GM23248 (cell line): ENCODE data around the gene CDH7. TPM values are rescaled to one million over a fixed set of nuclear protein-coding genes. Genes with fewer than 3 reads are reported as not detected.

ENCODE experiments used
- DNase-seq: peaks from one replicate; pipeline ENCODE4 v3.0.0-alpha.2; 2015
- H2AFZ ChIP-seq: fragments of 200-600 bp; sonication (generic); 2 replicates; pipeline ENCODE4 v1.6.1; 2016; ENCODE audit warnings: antibody characterized with exemption
- H3F3A ChIP-seq: fragments of 200-600 bp; sonication (generic); 2 replicates; pipeline ENCODE4 v1.6.1; 2016; ENCODE audit warnings: mild to moderate bottlenecking, antibody characterized with exemption, mixed run types; ENCODE audit not compliant: insufficient read depth
- H3K27ac ChIP-seq: fragments of 200-600 bp; sonication (generic); 2 replicates; pipeline ENCODE4 v1.5.1; 2016; ENCODE audit warnings: mild to moderate bottlenecking
- H3K27me3 ChIP-seq: fragments of 200-600 bp; sonication (generic); replicated peaks from 2 replicates; pipeline ENCODE4 v1.6.1; 2016; ENCODE audit warnings: mild to moderate bottlenecking; ENCODE audit not compliant: insufficient read depth
- H3K36me3 ChIP-seq: fragments of 200-600 bp; sonication (generic); 2 replicates; pipeline ENCODE4 v1.6.1; 2016; ENCODE audit warnings: low read depth, mild to moderate bottlenecking
- H3K4me1 ChIP-seq: fragments of 200-600 bp; sonication (generic); 2 replicates; pipeline ENCODE4 v1.6.1; 2016; ENCODE audit warnings: mild to moderate bottlenecking; ENCODE audit not compliant: insufficient read depth
- H3K4me2 ChIP-seq: fragments of 200-600 bp; sonication (generic); one replicate; pipeline ENCODE4 v1.6.1; 2016; ENCODE audit warnings: mild to moderate bottlenecking; ENCODE audit not compliant: unreplicated experiment
- H3K4me3 ChIP-seq: fragments of 200-600 bp; sonication (generic); 2 replicates; pipeline ENCODE4 v1.5.1; 2016; ENCODE audit warnings: mild to moderate bottlenecking
- H3K79me2 ChIP-seq: fragments of 200-600 bp; sonication (generic); 2 replicates; pipeline ENCODE4 v1.6.1; 2016; ENCODE audit warnings: mild to moderate bottlenecking; ENCODE audit not compliant: insufficient read depth
- H3K9ac ChIP-seq: fragments of 200-600 bp; sonication (generic); 2 replicates; pipeline ENCODE4 v1.6.1; 2016; ENCODE audit warnings: mild to moderate bottlenecking
- H3K9me2 ChIP-seq: fragments of 200-600 bp; sonication (generic); 2 replicates; pipeline ENCODE4 v1.6.1; 2016; ENCODE audit warnings: mixed run types, mild to moderate bottlenecking, moderate library complexity; ENCODE audit not compliant: insufficient read depth
- H3K9me3 ChIP-seq: fragments of 200-600 bp; sonication (generic); one replicate; pipeline ENCODE4 v1.6.1; 2017; ENCODE audit warnings: low read depth
- H4K20me1 ChIP-seq: fragments of 200-600 bp; sonication (generic); 2 replicates; pipeline ENCODE4 v1.6.0; 2016; ENCODE audit not compliant: insufficient read depth
- EZH2 ChIP-seq: fragments of 200-600 bp; sonication (generic); IDR thresholded peaks from 2 replicates; pipeline ENCODE4 v1.6.1; 2018; ENCODE audit warnings: antibody characterized with exemption, mild to moderate bottlenecking; ENCODE audit not compliant: insufficient read depth, poor library complexity, severe bottlenecking
- EZH2phosphoT487 ChIP-seq: fragments of 200-600 bp; sonication (generic); IDR thresholded peaks from 2 replicates; pipeline ENCODE4 v1.6.1; 2018; ENCODE audit warnings: antibody characterized with exemption, moderate library complexity, mild to moderate bottlenecking, low read depth; ENCODE audit not compliant: insufficient read depth
- WGBS, 2 experiments: methylation state at CpG; one replicate each; pipeline ENCODE4 v1.1.6; 2015 to 2017; ENCODE audit warnings: low lambda C conversion rate in 2 of 2, low coverage in 1 of 2; ENCODE audit errors: missing lambda C conversion rate in 2 of 2; 5-methylcytosine and 5-hydroxymethylcytosine counted together
- in situ Hi-C: fragments of 300-500 bp; cut with MboI; formaldehyde crosslinking; loops from 2 replicates; pipeline ENCODE4 v1.15.0; 2020
- polyA plus RNA-seq: library from polyadenylated mRNA; unstranded; fragments of >200 nt; fragmentation: Nextera tagmentation; extraction: Ambion mirVana; gene quantifications from 2 replicates; pipeline ENCODE4 v1.2.1, GENCODE V29; 2016
- total RNA-seq: library from RNA; depleted of rRNA; stranded (reverse); fragments of >200 nt; shearing (Covaris generic); gene quantifications from 2 replicates; pipeline ENCODE4 v1.2.3, GENCODE V29; 2014

Gene CDH7
- total and polyA plus RNA-seq, 2 experiments from 2014 or later: not detected

- Histone ChIP-seq H3K9ac (no peak overlapping the region), H3K79me2 (no peaks in the 10 kb centered on the region), H2AFZ (no peak overlapping the region), H3K9me3 (no peaks in the 10 kb centered on the region), H3F3A (no peaks in the 10 kb centered on the region), H3K9me2 (no peaks in the 10 kb centered on the region), H3K36me3 (no peaks in the 10 kb centered on the region), H4K20me1 (no peaks in the 10 kb centered on the region), H3K4me1 (no peaks in the 10 kb centered on the region), H3K27ac (no peak overlapping the region), H3K4me2 (no peak overlapping the region), H3K27me3 (no peaks in the 10 kb centered on the region), H3K4me3 (no peak overlapping the region)
- DNase-seq: no peak
- 18 to 30% methylated on average over 3 of the region's 3 CpGs for WGBS, 2 experiments
- in situ Hi-C loops: no loop called here
- TF ChIP-seq EZH2 (no peak), EZH2phosphoT487 (no peak)
These were observed 101.5 kb downstream of the CDH7 start for GRCh38 chr18:65852273-65852672.

GRCh38 chr18:65859075-65859474, 108.3 kb downstream of the CDH7 start:
- Histone ChIP-seq H3K4me3 (no peak overlapping the region), H3K9me2 (no peaks in the 10 kb centered on the region), H3K27me3 (no peaks in the 10 kb centered on the region), H3F3A (no peaks in the 10 kb centered on the region), H3K27ac (no peak overlapping the region), H3K4me1 (no peaks in the 10 kb centered on the region), H3K9me3 (peaks cover 4% of the 10 kb centered on the region), H2AFZ (no peak overlapping the region), H3K79me2 (no peaks in the 10 kb centered on the region), H4K20me1 (no peaks in the 10 kb centered on the region), H3K36me3 (no peaks in the 10 kb centered on the region), H3K9ac (no peak overlapping the region), H3K4me2 (no peak overlapping the region)
- WGBS, 2 experiments: 10 to 19% methylated on average over 3 of the region's 3 CpGs
- DNase-seq: no peak
- in situ Hi-C loops: no loop called here
- no peak for TF ChIP-seq EZH2phosphoT487
- no peak for TF ChIP-seq EZH2

GRCh38 chr18:65869527-65869926, 118.7 kb downstream of the CDH7 start:
- H3K9me3 ChIP-seq: no peaks in the 10 kb centered on the region
- no peak overlapping the region for H3K27ac ChIP-seq
- H3K9ac ChIP-seq: no peak overlapping the region
- WGBS, 2 experiments: 0% methylated on average over 2 to 3 of the region's 3 CpGs
- H4K20me1 ChIP-seq: no peaks in the 10 kb centered on the region
- H2AFZ ChIP-seq: no peak overlapping the region
- TF ChIP-seq EZH2: no peak
- no peak for TF ChIP-seq EZH2phosphoT487
- no peaks in the 10 kb centered on the region for H3K9me2 ChIP-seq
- H3K4me1 ChIP-seq: no peaks in the 10 kb centered on the region
- H3F3A ChIP-seq: no peaks in the 10 kb centered on the region
- no peak overlapping the region for H3K4me3 ChIP-seq
- H3K27me3 ChIP-seq: no peaks in the 10 kb centered on the region
- in situ Hi-C loops: no loop called here
- H3K36me3 ChIP-seq: no peaks in the 10 kb centered on the region
- no peaks in the 10 kb centered on the region for H3K79me2 ChIP-seq
- no peak overlapping the region for H3K4me2 ChIP-seq
- no peak for DNase-seq

- Histone ChIP-seq H3K36me3 (no peaks in the 10 kb centered on the region), H3K27me3 (no peaks in the 10 kb centered on the region), H3K79me2 (no peaks in the 10 kb centered on the region), H3K27ac (no peak overlapping the region), H3K4me3 (no peak overlapping the region), H3K4me1 (no peaks in the 10 kb centered on the region), H3K4me2 (no peak overlapping the region), H3K9me3 (no peaks in the 10 kb centered on the region), H3F3A (no peaks in the 10 kb centered on the region), H3K9me2 (no peaks in the 10 kb centered on the region), H4K20me1 (no peaks in the 10 kb centered on the region), H3K9ac (no peak overlapping the region), H2AFZ (no peak overlapping the region)
- DNase-seq: no peak
- in situ Hi-C loops: no loop called here
- TF ChIP-seq EZH2 (no peak), EZH2phosphoT487 (no peak)
- 10 to 15% methylated on average over 3 of the region's 3 CpGs for WGBS, 2 experiments
These were observed 125.5 kb downstream of the CDH7 start for GRCh38 chr18:65876310-65876709.

- H3K9me2 ChIP-seq: no peaks in the 10 kb centered on the region
- H3F3A ChIP-seq: no peaks in the 10 kb centered on the region
- no peak for DNase-seq
- no peak overlapping the region for H3K4me3 ChIP-seq
- H3K4me2 ChIP-seq: no peak overlapping the region
- in situ Hi-C loops: no loop called here
- no peak overlapping the region for H2AFZ ChIP-seq
- no peak for TF ChIP-seq EZH2
- no peak for TF ChIP-seq EZH2phosphoT487
- peaks cover 3% of the 10 kb centered on the region for H3K9me3 ChIP-seq
- no peak overlapping the region for H3K27ac ChIP-seq
- no peaks in the 10 kb centered on the region for H3K27me3 ChIP-seq
- H3K79me2 ChIP-seq: no peaks in the 10 kb centered on the region
- 45 to 49% methylated on average over 3 of the region's 3 CpGs for WGBS, 2 experiments
- no peaks in the 10 kb centered on the region for H4K20me1 ChIP-seq
- no peaks in the 10 kb centered on the region for H3K4me1 ChIP-seq
- H3K36me3 ChIP-seq: no peaks in the 10 kb centered on the region
- H3K9ac ChIP-seq: no peak overlapping the region
These were observed 146.5 kb downstream of the CDH7 start for GRCh38 chr18:65897292-65897691.
